Activated CD8-positive, alpha-beta memory T cell treated with anti-CD3 and anti-CD28 coated beads for 48 hours (primary cell): ENCODE data around the gene SLC2A13.

Experiments used
- DNase-seq, 3 experiments: peaks; one replicate each; pipeline ENCODE4 v3.0.0-alpha.2; 2020; ENCODE audit warnings: low read depth in 2 of 3, low spot score in 2 of 3

The SLC2A13 gene

GRCh38 chr12:40105515-40106201, at the start of gene SLC2A13:
Gene SLC2A13, minus strand, starts transcription at chr12:40106081. Its CDS starts 273 bp downstream, at chr12:40105808.
- DNase-seq, result peak; percentile 42 to 62 (median 46)

GRCh38 chr12:40154381-40154780, 48.5 kb upstream of the SLC2A13 start:
- no peak for DNase-seq

GRCh38 chr12:40153432-40153831, 47.6 kb upstream of the SLC2A13 start:
- DNase-seq, result no peak

GRCh38 chr12:40152783-40153383, 47.0 kb upstream of the SLC2A13 start:
- DNase-seq, result no peak

GRCh38 chr12:40149673-40150260, 43.9 kb upstream of the SLC2A13 start:
- DNase-seq, result no peak

GRCh38 chr12:40146800-40147797, 41.2 kb upstream of the SLC2A13 start:
- DNase-seq, result no peak

- no peak for DNase-seq
These were observed 40.0 kb upstream of the SLC2A13 start for GRCh38 chr12:40145896-40146295.

- no peak for DNase-seq
These were observed 38.1 kb upstream of the SLC2A13 start for GRCh38 chr12:40144023-40144422.

- no peak for DNase-seq
These were observed 36.3 kb upstream of the SLC2A13 start for GRCh38 chr12:40142001-40142744.

- no peak for DNase-seq
These were observed 32.6 kb upstream of the SLC2A13 start for GRCh38 chr12:40138526-40138925.

GRCh38 chr12:40137252-40137651, 31.4 kb upstream of the SLC2A13 start:
- no peak for DNase-seq

- DNase-seq, result no peak
These were observed 21.5 kb upstream of the SLC2A13 start for GRCh38 chr12:40127408-40127807.

- no peak for DNase-seq
These were observed 17.6 kb upstream of the SLC2A13 start for GRCh38 chr12:40123496-40123895.

GRCh38 chr12:40122842-40123241, 17.0 kb upstream of the SLC2A13 start:
- DNase-seq, result no peak

- no peak for DNase-seq
These were observed 11.9 kb upstream of the SLC2A13 start for GRCh38 chr12:40117818-40118217.

GRCh38 chr12:40110586-40110985, 4.7 kb upstream of the SLC2A13 start:
- DNase-seq, result no peak

GRCh38 chr12:40107803-40108620, 2.1 kb upstream of the SLC2A13 start:
- DNase-seq, result no peak

- DNase-seq, result peak; percentile 52 to 94 (median 87)
These were observed 1.4 kb upstream of the SLC2A13 start for GRCh38 chr12:40107098-40107802.

- no peak for DNase-seq
These were observed 774 bp upstream of the SLC2A13 start for GRCh38 chr12:40106655-40107054.
